ENCODE results near the gene PHF20.
"Not testable (repeated sequence)": the region's sequence is repeated elsewhere in the genome, so short reads cannot be mapped to it uniquely, and the experiment has no call there.

The PHF20 gene

DNA sequence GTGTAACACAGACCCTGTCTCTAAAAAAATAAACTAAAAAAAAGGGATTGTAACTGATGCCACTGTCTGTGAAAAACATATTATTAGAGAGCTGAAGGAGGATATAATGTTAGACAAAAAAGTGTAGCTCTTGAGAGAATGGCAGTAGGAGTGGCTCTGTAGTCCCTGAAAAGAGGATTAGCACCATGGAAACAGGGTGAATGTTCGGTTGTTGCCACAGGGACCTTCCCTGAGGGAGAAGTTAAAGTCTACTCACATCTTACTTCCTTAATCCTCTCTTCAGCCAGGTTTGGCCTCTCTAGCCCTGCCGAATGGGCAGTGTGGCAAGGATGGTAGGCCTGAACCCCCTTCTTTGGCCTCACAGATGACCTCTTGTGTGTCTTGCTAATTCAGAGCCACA, 170.4 kb downstream of the PHF20 start:
- DNase-seq: no peak

- no peak for DNase-seq
Measured at GRCh38 chr20:35947489-35947888, 175.7 kb downstream of the PHF20 start.

GRCh38 chr20:35947907-35948306, 176.1 kb downstream of the PHF20 start:
- no peak for DNase-seq

GRCh38 chr20:35950093-35950492, 178.3 kb downstream of the PHF20 start:
- DNase-seq: no peak

GRCh38 chr20:35952080-35952479, 180.3 kb downstream of the PHF20 start:
- DNase-seq: not testable (repeated sequence)

DNA sequence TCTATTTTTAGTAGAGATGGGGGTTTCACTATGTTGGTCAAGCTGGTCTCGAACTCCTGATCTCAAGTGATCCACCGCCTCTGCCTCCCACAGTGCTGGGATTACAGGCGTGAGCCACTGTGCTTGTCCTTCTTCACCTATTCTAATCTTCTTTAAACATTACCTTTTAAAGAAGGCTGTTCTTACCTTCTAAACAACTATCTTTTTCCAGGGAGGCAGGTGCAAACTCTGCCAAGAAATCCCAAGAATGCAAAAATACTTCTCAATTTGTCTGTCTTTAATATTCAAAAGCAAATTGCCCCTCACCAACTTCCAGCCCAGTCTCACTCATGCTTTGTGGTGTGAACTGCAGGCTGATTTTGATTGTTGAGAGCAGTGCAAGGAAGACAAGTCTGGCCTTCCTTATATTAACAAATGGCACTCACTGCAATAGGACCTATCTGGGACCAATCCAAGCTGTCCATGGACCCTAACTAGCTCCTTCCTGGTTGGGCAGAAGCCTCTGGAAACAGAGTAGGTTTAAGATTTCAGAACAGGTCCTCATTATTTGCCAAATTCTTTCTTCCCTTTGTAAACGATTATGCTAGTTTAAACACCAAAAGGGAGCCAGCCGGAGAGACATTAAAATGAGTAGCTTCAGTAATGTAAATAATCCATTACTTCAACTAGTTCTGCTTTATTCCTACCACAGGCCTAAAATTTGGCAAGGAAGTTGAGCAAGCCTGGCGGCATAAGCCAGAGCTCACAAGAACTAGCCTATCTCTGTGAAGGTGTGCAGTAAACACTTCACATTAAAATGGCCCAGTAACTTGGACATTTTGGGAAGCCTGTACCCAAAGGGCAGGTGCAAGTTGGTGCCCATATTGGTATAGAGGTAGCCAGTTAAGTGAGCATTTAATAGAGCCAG, 180.9 kb downstream of the PHF20 start:
- no peak for DNase-seq

GRCh38 chr20:35953387-35954199, 181.8 kb downstream of the PHF20 start:
- no peak for DNase-seq

DNA sequence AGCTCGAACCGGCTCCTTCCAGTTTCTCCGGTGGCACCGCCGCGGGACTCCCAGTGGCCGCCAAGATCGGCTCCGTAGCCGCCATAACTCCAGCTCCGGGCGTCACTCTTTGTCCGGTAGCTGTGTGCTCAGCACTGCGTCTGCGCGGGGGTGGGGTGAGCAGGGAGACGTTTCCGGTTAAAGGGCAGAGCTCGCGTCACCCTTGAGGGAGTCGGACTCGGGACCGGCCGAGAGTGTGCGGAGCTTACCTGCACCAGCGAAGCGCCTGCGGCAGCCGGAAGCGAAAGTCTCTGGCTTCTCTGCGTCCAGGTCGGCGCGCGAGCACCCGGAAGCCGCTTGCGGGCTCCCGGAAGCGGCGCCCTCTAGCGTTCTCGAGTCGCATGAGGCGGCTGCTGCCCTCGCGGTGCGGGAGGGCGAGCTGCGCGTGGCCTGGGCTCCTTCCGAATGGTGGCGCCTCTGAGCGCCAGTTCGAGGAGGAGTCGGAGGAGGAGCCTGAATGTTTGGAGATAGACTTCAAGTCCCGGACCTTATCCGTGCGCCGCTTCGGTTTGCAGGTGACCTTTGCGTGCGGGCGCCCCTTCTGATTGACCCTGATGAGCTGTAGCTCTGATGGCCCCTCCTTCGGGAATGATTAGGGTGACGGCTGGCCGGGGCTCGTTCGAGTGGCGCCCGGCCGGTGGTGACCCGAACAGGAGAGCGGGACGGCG, 182.5 kb downstream of the PHF20 start, which contains the start of gene SCAND1:
Gene SCAND1, minus strand, starts transcription at position 303 of the 707 bp plus-strand sequence. Its CDS starts 218 bp downstream, at position 85.
- peak; percentile 85 for DNase-seq

DNA sequence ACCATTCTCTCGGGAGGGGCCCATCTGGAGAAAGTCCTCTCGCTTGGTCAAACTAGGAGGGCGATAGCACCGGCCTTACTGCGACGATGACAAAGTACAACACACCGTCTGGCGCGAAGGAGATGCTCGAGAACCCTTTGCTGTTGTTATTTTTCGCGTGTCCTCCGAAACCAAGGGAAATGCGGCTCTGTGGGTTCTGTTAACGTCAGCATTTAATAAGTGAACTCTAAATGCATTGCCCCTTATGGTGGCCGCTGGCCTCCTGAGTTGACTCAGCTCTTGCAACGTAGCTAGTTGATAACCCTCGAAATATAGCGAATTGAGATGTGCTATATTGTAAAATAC, 183.1 kb downstream of the PHF20 start:
- DNase-seq: no peak

DNA sequence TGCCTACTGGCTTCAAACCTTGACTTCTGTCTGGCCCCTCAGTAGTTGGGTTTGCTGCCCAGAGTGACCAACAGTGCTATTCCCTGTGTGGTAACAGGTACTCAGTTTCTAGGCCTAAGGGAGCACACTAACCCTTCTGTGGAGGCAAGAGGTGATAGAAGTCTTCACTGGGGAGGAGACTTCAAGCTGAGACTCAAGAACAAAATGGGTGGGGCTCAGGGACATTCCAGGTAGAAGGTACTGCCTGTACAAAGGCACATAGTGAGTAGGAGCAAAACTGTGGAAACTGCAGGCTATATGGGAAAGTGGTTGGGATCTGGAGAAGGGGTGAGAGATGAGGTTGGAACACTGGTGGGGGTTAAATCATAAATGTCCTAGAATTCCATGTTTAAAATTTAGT, 184.8 kb downstream of the PHF20 start:
- no peak for DNase-seq

DNA sequence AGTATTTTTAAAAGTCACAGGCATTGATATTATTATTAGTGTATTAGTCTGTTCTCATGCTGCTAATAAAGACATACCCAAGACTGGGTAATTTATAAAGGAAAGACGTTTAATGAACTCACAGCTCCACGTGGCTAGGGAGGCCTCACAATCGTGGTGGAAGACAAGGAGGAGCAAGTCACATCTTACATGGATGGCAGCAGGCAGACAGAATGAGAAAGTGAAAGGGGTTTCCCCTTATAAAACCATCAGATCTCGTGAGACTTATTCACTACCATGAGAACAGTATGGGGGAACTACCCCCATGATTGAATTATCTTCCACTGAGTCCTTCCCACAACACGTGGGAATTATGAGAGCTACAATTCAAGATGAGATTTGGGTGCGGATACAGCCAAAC, 187.5 kb downstream of the PHF20 start:
- DNase-seq: not testable (repeated sequence)

DNA sequence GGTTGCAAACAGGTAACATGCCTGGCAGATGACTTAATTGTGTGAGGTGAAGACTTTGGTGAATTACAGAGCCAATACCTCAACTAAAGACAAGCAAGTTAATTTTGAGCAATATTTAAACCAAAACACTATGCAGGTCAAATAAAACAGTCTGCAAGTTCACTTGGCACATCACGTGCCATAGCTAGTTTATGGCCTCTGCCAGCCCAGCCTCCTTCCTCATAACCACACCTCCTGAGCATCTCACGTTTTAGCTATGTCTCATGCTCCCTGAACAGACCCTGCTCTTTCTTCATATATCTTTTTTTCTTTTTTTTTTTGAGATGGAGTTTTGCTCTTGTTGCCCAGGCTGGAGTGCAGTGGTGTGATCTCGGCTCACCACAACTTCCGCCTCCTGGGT, 192.1 kb downstream of the PHF20 start:
- DNase-seq: no peak

- no peak for DNase-seq
Measured at GRCh38 chr20:35967979-35968640, 196.3 kb downstream of the PHF20 start, which contains the start of gene CNBD2. CNBD2 (plus strand) TSS chr20:35968590; CDS start chr20:35968763, 173 bp downstream.

GRCh38 chr20:35968930-35969329, 197.1 kb downstream of the PHF20 start:
- no peak for DNase-seq

DNA sequence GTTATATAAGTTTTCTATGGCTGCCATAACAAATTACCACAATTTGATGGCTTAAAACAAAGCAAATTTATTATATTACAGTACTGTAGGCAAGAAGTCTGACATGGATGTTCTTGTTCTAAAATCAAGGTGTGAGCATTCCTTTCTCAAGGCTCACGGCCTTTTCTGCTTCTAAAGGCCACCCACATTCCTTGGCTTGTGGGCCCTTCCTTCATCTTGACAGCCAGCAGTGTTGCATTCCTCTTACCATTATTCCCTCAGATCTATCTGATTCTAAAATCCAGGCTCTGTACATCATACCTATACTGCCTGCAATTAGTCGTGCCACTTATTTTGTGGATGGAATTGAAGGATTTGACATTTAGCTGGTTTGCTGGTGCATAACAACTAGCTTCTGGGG, 200.2 kb downstream of the PHF20 start:
- DNase-seq: no peak

GRCh38 chr20:35972462-35972861, 200.6 kb downstream of the PHF20 start:
- DNase-seq: no peak

DNA sequence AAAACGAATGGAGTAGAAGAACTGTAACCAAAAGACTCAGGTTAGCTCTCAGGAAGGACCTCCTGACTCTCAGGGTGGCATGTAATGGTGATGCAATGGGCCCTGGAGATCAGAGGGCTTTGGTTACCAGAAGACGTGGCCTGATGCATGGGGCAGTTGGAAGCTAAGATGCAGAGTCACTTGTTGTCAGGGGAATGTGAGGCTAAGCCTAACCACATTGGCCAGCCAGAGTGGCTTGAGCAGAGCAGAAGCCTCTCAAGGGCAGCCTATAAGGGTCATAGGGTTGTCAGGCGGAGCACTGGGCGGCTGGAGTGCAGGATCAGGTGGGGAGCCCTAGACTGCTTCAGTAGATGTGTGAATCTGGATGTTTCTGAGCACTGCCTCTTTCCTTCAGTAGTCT, 202.4 kb downstream of the PHF20 start:
- no peak for DNase-seq

DNA sequence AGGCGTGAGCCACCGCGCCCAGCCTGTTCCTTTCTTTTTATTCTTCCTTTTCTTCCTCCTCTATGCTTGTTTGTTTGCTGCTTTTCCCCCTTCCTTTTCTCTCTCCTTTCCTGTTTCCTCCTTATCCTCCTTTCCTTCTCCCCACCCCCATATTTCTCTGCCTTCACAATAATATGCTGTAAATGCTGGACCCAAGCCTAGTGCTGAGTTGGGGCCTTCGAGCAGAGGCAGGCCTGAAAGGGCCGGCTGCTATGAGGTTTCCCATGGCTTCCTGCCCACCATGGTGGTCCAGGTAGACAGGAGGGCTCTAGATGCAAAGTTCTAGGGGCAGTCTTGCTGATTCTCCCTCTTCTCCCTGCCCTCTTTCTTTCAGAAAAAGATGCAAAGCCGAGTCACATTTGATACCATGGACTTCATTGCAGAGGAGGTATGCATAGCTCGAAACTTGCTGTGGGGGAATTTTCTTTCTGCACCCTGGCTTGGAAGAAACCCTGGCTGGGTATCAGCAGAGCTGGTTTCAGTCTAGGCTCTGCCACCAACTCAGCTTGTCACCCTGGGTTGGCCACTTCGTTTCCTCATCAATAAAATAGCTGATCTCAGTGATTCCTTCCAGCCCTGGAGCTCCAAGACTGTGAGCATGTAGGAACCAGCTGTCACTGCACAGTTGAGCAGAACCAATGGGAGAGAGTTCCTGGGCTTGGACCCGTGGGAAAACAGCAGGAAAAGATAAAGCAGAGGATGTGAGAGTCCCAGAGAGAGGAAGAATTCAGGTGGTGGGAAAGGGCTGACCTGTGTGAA, 204.0 kb downstream of the PHF20 start:
- DNase-seq: no peak

GRCh38 chr20:35978041-35978513, 206.3 kb downstream of the PHF20 start:
- DNase-seq: no peak

DNA sequence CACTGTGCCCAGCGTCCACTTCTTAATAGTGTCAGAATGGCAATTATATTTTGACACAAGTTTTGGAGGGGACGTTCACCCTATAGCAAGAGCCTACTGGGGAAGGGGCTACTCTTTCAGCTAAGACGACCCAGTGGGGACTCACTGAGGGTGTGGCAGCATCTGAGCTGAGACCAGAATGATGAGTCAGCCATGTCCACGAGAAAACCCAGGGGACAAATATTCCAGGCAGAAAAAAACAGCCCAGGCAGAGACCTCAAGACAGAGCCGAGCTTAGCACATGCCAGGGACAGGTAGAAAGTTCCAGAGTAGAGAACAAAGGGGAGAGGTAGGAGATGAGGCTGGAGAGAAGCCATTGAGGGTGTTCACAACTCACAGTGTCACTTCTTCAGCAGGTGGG, 207.7 kb downstream of the PHF20 start:
- no peak for DNase-seq

- DNase-seq: no peak
Measured at GRCh38 chr20:35981969-35982368, 210.2 kb downstream of the PHF20 start.

DNA sequence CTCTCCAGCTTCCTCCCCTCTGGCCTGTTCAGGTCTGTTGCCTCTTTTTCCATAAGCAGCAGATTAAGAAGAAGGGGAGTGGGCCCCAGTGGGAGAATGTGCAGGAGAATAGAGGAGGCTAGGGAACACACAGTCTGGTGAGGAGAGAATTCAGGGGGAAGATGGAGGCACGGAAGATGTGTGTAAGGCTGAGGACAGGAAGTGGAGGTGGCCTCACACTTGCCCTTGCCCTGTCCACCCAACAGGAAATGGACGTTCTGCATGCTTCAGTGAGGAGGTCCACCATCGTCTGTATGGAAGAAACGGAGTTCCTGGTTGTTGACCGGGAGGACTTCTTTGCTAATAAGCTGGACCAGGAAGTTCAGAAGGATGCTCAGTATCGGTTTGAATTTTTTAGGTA, 212.6 kb downstream of the PHF20 start:
- no peak for DNase-seq

Data from NCI-H187 treated with DMSO at 0.1 percent for 48 hours (cell line).